ENCODE data around the gene STAT6. TPM values are rescaled to one million over a fixed set of nuclear protein-coding genes. Genes with fewer than 3 reads are reported as not detected.
"Not testable (repeated sequence)": the region's sequence is repeated elsewhere in the genome, so short reads cannot be mapped to it uniquely, and the experiment has no call there.

STAT6 gene
- total RNA-seq, 1 donor from 2014 or later, result 167 TPM

DNA sequence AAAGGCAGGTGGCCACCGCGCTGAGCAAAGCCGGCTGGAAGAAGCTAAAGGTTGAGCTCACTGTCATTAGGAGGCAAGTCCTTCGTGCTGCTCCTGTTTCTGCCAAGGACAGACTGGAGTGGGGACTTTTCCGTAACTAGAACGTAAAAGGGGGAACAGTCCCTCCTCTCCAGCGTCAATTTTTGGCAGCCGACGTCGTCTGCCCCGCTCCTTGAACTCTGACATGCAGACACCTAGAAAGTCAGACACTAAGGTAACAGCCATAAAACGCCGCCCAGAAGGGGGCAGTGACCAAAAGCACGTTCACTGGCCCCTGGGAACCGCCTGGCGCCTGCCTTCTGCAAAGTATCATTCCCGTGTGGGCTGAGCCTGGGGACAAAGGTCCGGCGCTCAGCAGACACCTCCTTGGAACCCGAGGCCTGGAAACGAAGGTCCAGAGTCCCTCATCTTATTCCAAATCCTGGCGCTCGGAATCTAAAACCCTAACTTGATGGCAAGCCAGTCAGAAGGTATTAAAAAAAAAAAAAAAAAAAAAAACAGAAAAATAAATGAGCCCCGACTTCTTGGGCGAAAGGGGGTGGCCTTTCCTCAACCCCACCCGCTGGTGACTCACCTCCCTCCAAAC, 16.1 kb upstream of the STAT6 start:
- no peaks in the 10 kb centered on the region for H3K36me3 Mint-ChIP-seq
- H3K27ac Mint-ChIP-seq, result peak overlapping the region; percentile 87
- H3K4me3 Mint-ChIP-seq, result peak overlapping the region; percentile 93
- H3K9me3 Mint-ChIP-seq, result no peaks in the 10 kb centered on the region
- no peak for DNase-seq (ENCODE audit: low spot score in 2 of 2, unreplicated experiment in 2 of 2)
- no peaks in the 10 kb centered on the region for H3K27me3 Mint-ChIP-seq (ENCODE audit: low read depth)
- TF ChIP-seq CTCF (IDR thresholded peaks at IDR 0.05; ENCODE audit: unreplicated experiment), result no peak
- peaks cover 36% of the 10 kb centered on the region for H3K4me1 Mint-ChIP-seq

DNA sequence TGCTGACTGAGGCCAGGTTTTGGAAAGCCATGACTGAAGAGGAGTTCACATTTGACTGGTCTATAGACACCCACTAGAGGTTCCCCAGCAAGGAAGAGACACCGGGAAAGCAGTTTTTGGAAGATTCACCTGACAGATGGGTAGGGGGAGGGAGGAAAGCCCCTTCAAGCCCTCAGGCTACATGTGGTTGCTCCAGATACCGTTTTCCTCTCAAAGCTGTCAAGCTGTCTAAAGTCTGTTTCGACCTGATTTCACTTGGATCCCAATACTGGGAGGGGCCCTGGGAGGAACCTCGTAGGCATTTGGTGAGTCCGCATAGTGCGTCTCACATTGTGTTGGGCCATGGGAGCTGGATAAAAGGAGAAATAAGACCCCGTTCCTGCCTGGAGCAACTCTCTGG, 15.4 kb upstream of the STAT6 start:
- no peaks in the 10 kb centered on the region for H3K36me3 Mint-ChIP-seq
- no peaks in the 10 kb centered on the region for H3K9me3 Mint-ChIP-seq
- H3K27ac Mint-ChIP-seq, result peak overlapping the region; percentile 87
- peaks cover 30% of the 10 kb centered on the region for H3K4me1 Mint-ChIP-seq
- TF ChIP-seq CTCF (IDR thresholded peaks at IDR 0.05; ENCODE audit: unreplicated experiment), result no peak
- no peaks in the 10 kb centered on the region for H3K27me3 Mint-ChIP-seq (ENCODE audit: low read depth)
- DNase-seq (ENCODE audit: low spot score in 2 of 2, unreplicated experiment in 2 of 2), result no peak
- H3K4me3 Mint-ChIP-seq, result peak overlapping the region; percentile 93

DNA sequence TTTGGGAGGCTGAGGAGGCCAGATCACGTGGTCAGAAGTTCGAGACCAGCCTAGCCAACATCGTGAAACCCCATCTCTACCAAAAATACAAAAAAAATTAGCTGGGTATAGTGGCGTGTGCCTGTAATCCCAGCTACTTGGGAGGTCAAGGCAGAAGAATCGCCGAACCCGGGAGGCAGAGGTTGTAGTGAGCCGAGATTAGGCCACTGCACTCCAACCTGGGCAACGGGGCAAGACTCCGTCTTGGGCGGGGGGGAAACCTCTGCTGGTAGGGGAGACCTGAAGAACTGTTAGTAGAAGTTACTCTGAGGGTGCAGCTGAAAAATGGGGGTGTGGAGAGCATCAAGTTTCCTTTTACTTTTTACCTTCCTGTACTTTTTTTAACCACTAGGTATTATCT, 14.9 kb upstream of the STAT6 start:
- H3K27me3 Mint-ChIP-seq (ENCODE audit: low read depth), result no peaks in the 10 kb centered on the region
- no peak for DNase-seq (ENCODE audit: low spot score in 2 of 2, unreplicated experiment in 2 of 2)
- no peak overlapping the region for H3K27ac Mint-ChIP-seq
- H3K9me3 Mint-ChIP-seq, result no peaks in the 10 kb centered on the region
- H3K36me3 Mint-ChIP-seq, result no peaks in the 10 kb centered on the region
- no peak overlapping the region for H3K4me3 Mint-ChIP-seq
- peaks cover 25% of the 10 kb centered on the region for H3K4me1 Mint-ChIP-seq
- TF ChIP-seq CTCF (IDR thresholded peaks at IDR 0.05; ENCODE audit: unreplicated experiment), result no peak

- H3K27ac Mint-ChIP-seq, result no peak overlapping the region
- H3K4me1 Mint-ChIP-seq, result peaks cover 11% of the 10 kb centered on the region
- H3K9me3 Mint-ChIP-seq, result peaks cover 2% of the 10 kb centered on the region
- DNase-seq (ENCODE audit: low spot score in 2 of 2, unreplicated experiment in 2 of 2), result peak in 1 of 2 experiments; percentile 77
- peak; percentile 96 for TF ChIP-seq CTCF (IDR thresholded peaks at IDR 0.05; ENCODE audit: unreplicated experiment)
- H3K36me3 Mint-ChIP-seq, result no peaks in the 10 kb centered on the region
- no peaks in the 10 kb centered on the region for H3K27me3 Mint-ChIP-seq (ENCODE audit: low read depth)
- H3K4me3 Mint-ChIP-seq, result no peak overlapping the region
Measured at GRCh38 chr12:57124261-57124877, 13.2 kb upstream of the STAT6 start.

- H3K36me3 Mint-ChIP-seq, result no peaks in the 10 kb centered on the region
- H3K27ac Mint-ChIP-seq, result no peak overlapping the region
- H3K4me3 Mint-ChIP-seq, result no peak overlapping the region
- peaks cover 11% of the 10 kb centered on the region for H3K4me1 Mint-ChIP-seq
- H3K27me3 Mint-ChIP-seq (ENCODE audit: low read depth), result no peaks in the 10 kb centered on the region
- TF ChIP-seq CTCF (IDR thresholded peaks at IDR 0.05; ENCODE audit: unreplicated experiment), result no peak
- DNase-seq (ENCODE audit: low spot score in 2 of 2, unreplicated experiment in 2 of 2), result no peak
- H3K9me3 Mint-ChIP-seq, result peaks cover 2% of the 10 kb centered on the region
Measured at GRCh38 chr12:57123813-57124212, 12.7 kb upstream of the STAT6 start.

DNA sequence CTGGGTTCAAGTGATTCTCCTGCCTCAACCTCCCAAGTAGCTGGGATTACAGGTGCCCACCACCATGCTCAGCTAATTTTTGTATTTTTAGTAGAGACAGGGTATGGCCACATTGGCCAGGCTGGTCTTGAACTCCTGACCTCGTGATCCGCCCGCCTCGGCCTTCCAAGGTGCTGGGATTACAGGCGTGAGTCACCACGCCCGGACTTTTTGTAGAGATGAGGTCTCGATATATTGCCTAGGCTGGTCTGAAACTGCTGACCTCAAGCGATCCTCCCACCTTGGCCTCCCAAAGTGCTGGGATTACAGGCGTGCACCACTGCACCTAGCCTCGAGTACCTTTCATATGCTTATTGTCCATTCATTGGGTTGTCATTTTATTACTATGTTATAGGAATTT, 9.6 kb upstream of the STAT6 start:
- H3K27me3 Mint-ChIP-seq (ENCODE audit: low read depth); DNase-seq (ENCODE audit: low spot score in 2 of 2, unreplicated experiment in 2 of 2); H3K4me1 Mint-ChIP-seq: not testable (repeated sequence)

More for the DNA sequence above, 9.6 kb upstream of the STAT6 start:
- not testable (repeated sequence) for H3K9me3 Mint-ChIP-seq, H3K36me3 Mint-ChIP-seq, H3K4me3 Mint-ChIP-seq, H3K27ac Mint-ChIP-seq

Measured in mesothelial cell of epicardium (in vitro differentiated cells).